GM10847 (cell line): Measurements from ENCODE around the gene FDPS.

Experiments used
- POLR2A ChIP-seq: IDR thresholded peaks from 2 replicates; pipeline ENCODE4 v1.6.1; 2011; ENCODE audit not compliant: insufficient read length; ENCODE audit errors: extremely low read depth

Gene FDPS

GRCh38 chr1:155322953-155323728, 14.5 kb downstream of the FDPS start:
- TF ChIP-seq POLR2A: no peak

DNA sequence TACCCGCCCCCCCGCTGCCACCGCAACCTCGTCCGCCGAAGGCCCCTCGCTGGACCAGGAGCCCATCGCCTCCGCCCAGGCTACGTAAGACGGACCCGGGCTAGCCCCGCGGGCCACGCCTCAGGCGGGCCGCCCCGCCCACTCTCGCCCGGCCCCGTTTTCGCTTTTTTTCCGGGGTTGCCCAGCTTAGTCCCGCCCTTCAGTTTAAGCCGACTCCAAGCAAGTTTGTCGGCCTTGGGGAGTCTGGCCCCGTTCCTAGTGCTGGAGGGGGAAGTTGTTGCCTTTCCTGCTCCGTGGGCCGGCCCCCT, 15.0 kb downstream of the FDPS start:
- no peak for TF ChIP-seq POLR2A

GRCh38 chr1:155324037-155324716, 15.5 kb downstream of the FDPS start:
- TF ChIP-seq POLR2A: peak; percentile 63

DNA sequence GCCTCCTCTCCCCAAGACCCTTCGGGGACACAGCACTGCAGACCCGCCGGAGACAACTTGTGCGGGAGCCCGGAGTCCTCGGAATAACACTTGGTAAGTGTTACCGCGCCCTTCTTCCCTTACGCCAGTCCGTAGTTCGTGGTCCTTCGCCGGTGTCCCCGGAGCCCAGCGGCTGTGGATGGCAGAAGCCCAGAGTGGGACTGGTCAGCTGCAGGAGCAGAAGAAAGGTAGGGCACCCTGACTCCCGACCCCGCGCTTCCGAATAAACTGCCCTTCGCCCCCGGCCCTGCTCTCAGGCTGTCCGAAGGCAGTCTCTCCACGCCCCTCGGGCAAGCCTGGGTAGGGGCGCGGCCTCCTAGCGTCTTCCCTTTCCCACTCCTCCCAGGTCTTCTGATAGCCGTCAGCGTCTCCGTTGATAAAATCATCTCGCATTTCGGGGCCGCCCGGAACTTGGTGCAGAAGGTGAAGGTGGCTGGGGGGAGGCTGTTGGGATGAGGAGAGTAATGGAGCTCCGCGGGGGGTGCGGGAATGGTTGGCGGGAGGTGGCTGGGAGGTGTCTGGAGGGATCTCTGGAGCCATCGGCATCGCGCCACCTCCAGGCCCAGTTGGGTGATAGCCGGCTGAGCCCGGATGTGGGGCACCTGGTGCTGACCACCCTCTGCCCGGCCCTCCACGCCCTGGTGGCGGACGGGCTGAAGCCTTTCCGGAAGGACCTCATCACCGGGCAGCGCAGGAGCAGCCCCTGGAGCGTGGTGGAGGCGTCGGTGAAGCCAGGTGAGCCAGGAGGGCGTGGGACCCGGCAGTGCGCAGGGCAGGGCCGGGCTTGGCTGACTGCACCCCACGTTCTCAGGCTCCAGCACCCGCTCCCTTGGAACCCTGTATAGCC, 16.3 kb downstream of the FDPS start:
- no peak for TF ChIP-seq POLR2A

DNA sequence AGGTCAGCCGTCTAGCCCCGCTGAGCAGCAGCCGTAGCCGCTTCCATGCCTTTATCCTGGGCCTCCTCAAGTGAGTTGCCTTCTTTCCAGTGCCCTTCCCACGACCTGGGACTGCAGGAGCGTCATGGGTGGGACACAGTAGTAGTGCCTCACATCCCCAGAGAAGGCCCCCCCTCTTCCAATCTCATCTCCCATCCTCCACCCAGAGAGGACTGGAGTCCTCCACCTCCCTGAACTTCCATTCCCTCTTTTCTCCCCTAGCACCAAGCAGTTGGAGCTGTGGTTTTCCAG, 16.9 kb downstream of the FDPS start:
- no peak for TF ChIP-seq POLR2A

DNA sequence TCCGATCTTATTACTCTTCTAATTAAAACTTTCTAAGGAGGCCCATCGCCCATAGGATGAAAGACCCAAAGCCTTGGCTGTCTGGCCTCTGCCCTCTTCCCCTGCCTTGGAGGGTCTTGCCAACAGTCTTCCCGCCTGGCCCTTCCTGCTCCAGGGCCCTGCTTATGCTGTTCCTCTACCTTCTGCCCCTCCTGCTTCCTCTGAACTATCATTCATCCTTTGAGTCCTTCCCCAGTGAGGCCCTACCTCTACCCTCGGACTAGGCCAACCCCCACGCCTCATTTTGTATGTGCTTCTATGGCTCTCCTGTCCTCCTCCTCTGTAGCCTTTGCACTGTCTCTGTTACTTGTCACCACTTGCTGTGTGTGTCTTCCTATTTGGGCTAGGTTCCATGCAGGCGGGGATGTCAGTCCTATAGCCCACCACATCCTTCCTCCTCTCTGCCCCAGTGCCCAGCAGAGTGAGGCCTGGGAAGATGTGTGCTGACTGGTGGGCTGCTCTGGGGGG, 17.4 kb downstream of the FDPS start:
- no peak for TF ChIP-seq POLR2A

- no peak for TF ChIP-seq POLR2A
Observed at GRCh38 chr1:155326631-155327037, 18.0 kb downstream of the FDPS start.

GRCh38 chr1:155327981-155328380, 19.3 kb downstream of the FDPS start:
- no peak for TF ChIP-seq POLR2A

- no peak for TF ChIP-seq POLR2A
Observed at GRCh38 chr1:155329980-155330598, 21.4 kb downstream of the FDPS start.

GRCh38 chr1:155334962-155335361, 26.3 kb downstream of the FDPS start:
- TF ChIP-seq POLR2A: no peak

GRCh38 chr1:155339515-155340097, 30.9 kb downstream of the FDPS start:
- no peak for TF ChIP-seq POLR2A

DNA sequence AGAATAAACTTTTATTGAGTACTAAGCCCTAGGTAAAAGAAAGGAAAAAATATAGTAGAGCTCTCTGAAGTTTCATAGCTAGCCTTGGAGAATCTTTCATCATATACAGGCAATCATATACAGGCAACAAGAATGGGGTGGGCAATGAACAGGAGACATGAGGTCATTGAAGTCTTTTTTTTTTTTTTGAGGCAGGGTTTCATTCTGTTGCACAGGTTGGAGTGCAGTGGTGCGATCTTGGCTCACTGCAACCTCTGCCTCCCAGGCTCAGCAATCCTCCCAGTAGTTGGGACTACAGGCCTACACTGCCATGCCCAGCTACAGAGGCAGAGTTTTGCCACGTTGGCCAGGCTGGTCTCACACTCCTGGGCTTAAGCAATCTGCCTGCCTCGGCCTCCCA, 34.2 kb downstream of the FDPS start:
- no peak for TF ChIP-seq POLR2A

GRCh38 chr1:155352631-155353030, 44.0 kb downstream of the FDPS start:
- TF ChIP-seq POLR2A: no peak

- no peak for TF ChIP-seq POLR2A
Observed at GRCh38 chr1:155360051-155360450, 51.4 kb downstream of the FDPS start.
